ENCODE measurements around the gene ABI3BP. TPM values are rescaled to one million over a fixed set of nuclear protein-coding genes. Genes with fewer than 3 reads are reported as not detected.

ABI3BP gene
- total RNA-seq, 1 donor from 2014 or later, result 40.7 TPM

GRCh38 chr3:100988080-100988479, 5.1 kb downstream of the ABI3BP start:
- no peak for ATAC-seq
- intact Hi-C loops (cut with DNase I), result no loop called here
- DNase-seq (ENCODE audit: missing footprints), result no peak

- DNase-seq (ENCODE audit: missing footprints), result no peak
- intact Hi-C loops (cut with DNase I), result no loop called here
These were observed 8.9 kb downstream of the ABI3BP start for GRCh38 chr3:100984308-100984707.

GRCh38 chr3:100982710-100983109, 10.5 kb downstream of the ABI3BP start:
- ATAC-seq, result peak; percentile 86
- intact Hi-C loops (cut with DNase I), result no loop called here
- DNase-seq (ENCODE audit: missing footprints), result peak; percentile 69

More at GRCh38 chr3:100984308-100984707, 8.9 kb downstream of the ABI3BP start:
- no peak for ATAC-seq

GRCh38 chr3:100981164-100981911, 11.9 kb downstream of the ABI3BP start:
- peak; percentile 18 for ATAC-seq
- intact Hi-C loops (cut with DNase I), result no loop called here

GRCh38 chr3:100978011-100978659, 15.1 kb downstream of the ABI3BP start:
- peak; percentile 53 for ATAC-seq
- no peak for DNase-seq (ENCODE audit: missing footprints)
- intact Hi-C loops (cut with DNase I), result no loop called here

More at GRCh38 chr3:100981164-100981911, 11.9 kb downstream of the ABI3BP start:
- DNase-seq (ENCODE audit: missing footprints), result no peak

GRCh38 chr3:100976611-100977010, 16.6 kb downstream of the ABI3BP start:
- DNase-seq (ENCODE audit: missing footprints) (no peak), ATAC-seq (no peak)
- intact Hi-C loops (cut with DNase I), result no loop called here

- intact Hi-C loops (cut with DNase I), result no loop called here
- no peak for DNase-seq (ENCODE audit: missing footprints)
- ATAC-seq, result peak; percentile 70
These were observed 17.5 kb downstream of the ABI3BP start for GRCh38 chr3:100975714-100976113.

GRCh38 chr3:100973594-100973993, 19.6 kb downstream of the ABI3BP start:
- intact Hi-C loops (cut with DNase I), result no loop called here
- ATAC-seq, result no peak
- no peak for DNase-seq (ENCODE audit: missing footprints)

- ATAC-seq (no peak), DNase-seq (ENCODE audit: missing footprints) (no peak)
- intact Hi-C loops (cut with DNase I), result no loop called here
These were observed 20.4 kb downstream of the ABI3BP start for GRCh38 chr3:100972867-100973266.

GRCh38 chr3:100972301-100972844, 20.8 kb downstream of the ABI3BP start:
- DNase-seq (ENCODE audit: missing footprints), result no peak
- intact Hi-C loops (cut with DNase I), result no loop called here
- no peak for ATAC-seq

- no peak for ATAC-seq
- intact Hi-C loops (cut with DNase I), result no loop called here
These were observed 21.4 kb downstream of the ABI3BP start for GRCh38 chr3:100971798-100972197.

GRCh38 chr3:100970477-100970990, 22.7 kb downstream of the ABI3BP start:
- intact Hi-C loops (cut with DNase I), result no loop called here
- DNase-seq (ENCODE audit: missing footprints) (no peak), ATAC-seq (no peak)

More at GRCh38 chr3:100971798-100972197, 21.4 kb downstream of the ABI3BP start:
- no peak for DNase-seq (ENCODE audit: missing footprints)

GRCh38 chr3:100968932-100969906, 24.0 kb downstream of the ABI3BP start:
- DNase-seq (ENCODE audit: missing footprints) (peak; percentile 56), ATAC-seq (peak; percentile 78)
- intact Hi-C loops (cut with DNase I), result no loop called here

GRCh38 chr3:100966807-100967206, 26.4 kb downstream of the ABI3BP start:
- intact Hi-C loops (cut with DNase I), result no loop called here
- DNase-seq (ENCODE audit: missing footprints), result no peak
- ATAC-seq, result no peak

- ATAC-seq (peak; percentile 40), DNase-seq (ENCODE audit: missing footprints) (no peak)
These were observed 27.2 kb downstream of the ABI3BP start for GRCh38 chr3:100966049-100966491.

GRCh38 chr3:100963041-100963440, 30.2 kb downstream of the ABI3BP start:
- DNase-seq (ENCODE audit: missing footprints), result no peak
- ATAC-seq, result no peak
- intact Hi-C loops (cut with DNase I), result no loop called here

More at GRCh38 chr3:100966049-100966491, 27.2 kb downstream of the ABI3BP start:
- intact Hi-C loops (cut with DNase I), result no loop called here

- ATAC-seq, result peak; percentile 61
- DNase-seq (ENCODE audit: missing footprints), result no peak
- intact Hi-C loops (cut with DNase I), result no loop called here
These were observed 35.8 kb downstream of the ABI3BP start for GRCh38 chr3:100957261-100957986.

- intact Hi-C loops (cut with DNase I), result no loop called here
- DNase-seq (ENCODE audit: missing footprints) (no peak), ATAC-seq (no peak)
These were observed 36.9 kb downstream of the ABI3BP start for GRCh38 chr3:100956276-100956675.

All from Right ventricle myocardium inferior (tissue), 1 donor.